Motor neuron (in vitro differentiated cells): Measurements from ENCODE around the gene CDYL2. TPM values are rescaled to one million over a fixed set of nuclear protein-coding genes. Genes with fewer than 3 reads are reported as not detected.

Experiments used
- total RNA-seq, 8 experiments: library from RNA; unstranded; fragments of 300-600 nt; gene quantifications; 2 replicates each; pipeline versions ENCODE4 v1.2.3 to v1.2.4, GENCODE V29; 2022

CDYL2 gene
- total RNA-seq, 8 experiments from 2014 or later = 0.45 to 11.0 (median 4.2) TPM

Other genes with a start within 250 kb of the CDYL2 start
- 10 to 100 TPM; 36.6 to 76.1 (median 53.9) TPM for gene CMC2, start 202.3 kb upstream of the CDYL2 start, total RNA-seq
- 10 to 100 TPM in 3 of 8 experiments, 1 to 10 TPM in 5; 3.2 to 38.2 (median 6.6) TPM for gene CENPN, start 202.6 kb upstream of the CDYL2 start, total RNA-seq
- gene ATMIN, start 231.2 kb upstream of the CDYL2 start, total RNA-seq = 10 to 100 TPM; 28.7 to 54.3 (median 31.4) TPM